HG03159 (cell line): ENCODE results near the gene ANKRD44.

Source experiments
- ATAC-seq: cut with Tn5 transposase; IDR thresholded peaks from one replicate; pipeline ENCODE4 v1.9.1; 2021; ENCODE audit warnings: mild to moderate bottlenecking, moderate library complexity; ENCODE audit not compliant: unreplicated experiment

The ANKRD44 gene

DNA sequence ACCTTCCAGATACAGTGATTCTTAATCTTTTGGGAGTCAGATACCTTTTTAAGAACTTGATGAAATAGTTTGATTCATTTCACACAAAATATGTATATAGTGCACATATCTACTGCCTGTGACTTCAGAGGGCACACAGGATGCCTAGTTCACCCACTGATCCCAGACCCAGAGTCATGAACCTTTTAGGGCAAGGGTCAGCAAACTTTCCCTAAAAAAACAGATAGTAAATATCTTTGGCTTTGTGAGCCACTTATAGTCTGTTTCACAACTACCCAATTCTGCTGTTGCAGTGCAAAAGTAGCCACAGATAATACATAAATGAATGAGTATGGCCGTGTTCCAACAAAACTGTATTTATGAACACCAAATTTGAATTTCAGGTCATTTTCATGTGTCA, 124.9 kb downstream of the ANKRD44 start:
- no peak for ATAC-seq

DNA sequence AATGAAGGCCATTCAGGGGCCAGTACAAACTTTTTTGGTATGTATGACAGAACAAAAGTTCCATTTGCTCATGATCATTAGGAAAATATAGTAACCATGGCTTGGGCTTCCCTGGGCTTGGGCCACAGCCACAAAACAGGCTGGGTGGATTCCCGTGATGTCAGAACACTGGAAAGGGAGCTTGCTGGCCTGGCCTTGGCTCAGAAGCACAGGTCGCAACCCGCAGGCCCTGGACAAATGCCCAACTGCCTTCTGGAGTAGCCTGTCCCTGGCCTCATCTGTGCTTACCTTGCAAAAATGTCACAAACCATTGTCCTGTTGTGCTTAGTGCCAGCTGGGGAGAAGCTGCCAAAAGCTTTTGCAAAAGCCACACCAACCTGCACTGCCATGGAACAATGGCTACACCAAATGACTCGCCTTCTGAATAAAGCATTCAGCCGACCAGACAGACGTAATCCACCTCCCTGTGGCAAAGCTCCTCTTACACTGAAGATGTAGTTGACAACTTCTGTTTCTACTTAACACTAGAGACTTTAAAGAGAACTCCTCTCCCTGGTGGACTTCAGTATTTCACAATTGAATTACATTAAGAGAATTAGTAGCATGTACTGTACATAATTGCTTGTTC, 125.5 kb downstream of the ANKRD44 start:
- ATAC-seq, result no peak

- no peak for ATAC-seq
Observed at GRCh38 chr2:197183355-197183754, 127.2 kb downstream of the ANKRD44 start.

GRCh38 chr2:197182668-197183067, 127.9 kb downstream of the ANKRD44 start:
- ATAC-seq, result no peak

DNA sequence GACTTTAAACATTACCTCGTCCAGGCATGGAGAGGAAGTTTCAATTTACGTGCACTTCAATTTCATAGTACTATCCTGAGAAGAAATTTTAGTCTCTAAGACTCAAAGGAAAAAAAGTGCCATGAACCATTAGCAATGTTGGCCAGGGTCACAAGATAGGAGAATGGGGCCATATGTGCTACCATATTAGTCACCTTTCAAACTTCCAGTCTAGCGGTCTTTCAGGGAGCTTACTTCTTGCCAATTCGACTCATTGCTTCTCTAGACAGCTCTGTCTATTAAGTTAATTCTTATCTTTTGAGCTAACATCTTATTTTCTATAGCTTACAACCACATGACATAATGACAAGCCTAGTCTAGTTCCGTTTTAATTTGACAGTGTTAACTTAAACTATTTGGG, 129.1 kb downstream of the ANKRD44 start:
- ATAC-seq, result no peak

DNA sequence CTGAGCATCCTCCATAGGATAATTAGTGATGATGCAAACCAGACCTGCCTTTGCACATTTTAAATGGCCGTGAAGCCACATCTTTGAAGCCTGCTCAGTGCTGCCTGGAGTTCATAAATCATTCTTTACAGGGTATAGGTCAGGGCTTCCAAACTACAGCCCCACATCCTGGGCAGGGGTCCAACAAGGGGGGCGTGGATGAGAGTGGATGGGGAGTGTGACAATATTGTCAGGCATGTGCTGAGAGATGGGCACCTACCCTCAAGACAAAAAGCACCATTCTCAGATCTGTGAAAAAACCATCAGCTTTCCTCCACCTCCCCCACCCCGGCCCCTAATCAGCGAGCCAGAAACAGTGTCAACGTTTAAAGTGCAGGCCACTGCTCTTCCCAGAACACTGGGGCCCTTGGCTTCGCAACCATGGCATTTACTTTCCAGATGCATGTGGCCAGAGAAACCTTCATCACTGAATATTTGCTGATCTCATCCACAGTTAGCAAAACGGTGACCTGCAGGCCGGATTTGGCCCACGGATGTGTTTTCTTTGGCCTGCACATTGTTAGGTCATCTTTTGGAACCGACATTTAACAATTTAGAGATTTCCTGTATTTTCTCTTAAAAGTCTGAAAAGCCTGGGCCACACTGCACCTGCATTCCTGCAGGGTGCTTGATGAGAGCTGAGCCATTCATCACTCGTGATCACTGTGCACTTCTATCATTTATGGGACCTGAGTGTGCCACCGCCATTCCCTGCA, 130.7 kb downstream of the ANKRD44 start:
- ATAC-seq, result no peak

- no peak for ATAC-seq
Observed at GRCh38 chr2:197176522-197176921, 134.1 kb downstream of the ANKRD44 start.

- ATAC-seq, result no peak
Observed at GRCh38 chr2:197174539-197175094, 136.0 kb downstream of the ANKRD44 start.

- ATAC-seq, result no peak
Observed at GRCh38 chr2:197171582-197171981, 139.0 kb downstream of the ANKRD44 start.

GRCh38 chr2:197170208-197170607, 140.4 kb downstream of the ANKRD44 start:
- ATAC-seq, result no peak

DNA sequence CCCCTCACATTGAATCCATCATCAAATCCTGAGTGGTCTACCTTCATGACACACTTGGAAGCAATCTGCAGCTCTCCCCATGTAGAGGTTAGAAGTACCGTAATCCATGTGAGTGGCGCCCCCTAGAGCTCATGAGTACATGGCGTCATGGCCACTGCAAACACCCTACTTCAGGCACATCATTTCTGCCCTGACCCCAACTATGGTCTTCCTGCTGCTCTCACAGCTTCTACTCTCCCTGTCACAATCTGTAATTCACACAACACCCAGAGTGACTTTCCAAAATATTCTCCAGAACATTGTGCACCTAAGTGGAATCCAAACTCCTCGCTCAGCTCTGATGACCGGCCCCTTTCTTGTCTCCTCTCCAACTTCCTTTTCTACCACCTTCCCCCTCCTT, 141.9 kb downstream of the ANKRD44 start:
- ATAC-seq, result peak; percentile 83

DNA sequence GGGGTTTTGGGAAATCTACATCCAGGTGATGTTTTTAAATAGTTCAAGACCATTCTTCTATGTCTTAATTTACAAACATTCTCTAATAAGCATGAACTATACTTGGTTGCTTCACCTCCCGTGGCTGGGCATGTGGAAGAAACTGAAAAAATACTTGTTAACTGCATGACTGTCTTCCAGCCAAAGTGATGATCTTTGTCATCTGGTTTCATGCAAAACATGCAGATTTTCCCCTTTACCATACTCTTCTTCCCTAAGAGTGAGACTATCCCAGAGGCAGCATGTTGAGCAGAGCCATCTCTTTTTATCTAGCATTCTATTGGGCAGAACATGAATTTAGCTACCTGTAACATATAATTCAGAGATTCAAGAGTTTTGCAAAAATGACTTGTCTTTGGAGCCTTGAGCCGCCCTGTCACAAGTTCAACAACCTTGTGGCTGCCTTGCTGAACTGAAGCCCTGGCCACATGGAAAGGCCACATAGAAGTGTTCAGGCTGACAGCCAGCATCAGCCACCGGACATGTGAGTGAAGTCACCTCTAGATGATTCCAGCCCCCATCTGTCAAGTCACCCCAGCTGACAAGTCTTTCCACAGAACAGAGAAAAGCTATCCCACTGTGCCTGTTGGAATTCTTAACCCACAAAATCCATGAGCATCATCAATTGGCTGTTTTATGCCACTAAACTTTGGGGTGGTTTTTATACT, 142.8 kb downstream of the ANKRD44 start:
- ATAC-seq, result no peak

GRCh38 chr2:197165020-197165419, 145.6 kb downstream of the ANKRD44 start:
- ATAC-seq, result no peak

DNA sequence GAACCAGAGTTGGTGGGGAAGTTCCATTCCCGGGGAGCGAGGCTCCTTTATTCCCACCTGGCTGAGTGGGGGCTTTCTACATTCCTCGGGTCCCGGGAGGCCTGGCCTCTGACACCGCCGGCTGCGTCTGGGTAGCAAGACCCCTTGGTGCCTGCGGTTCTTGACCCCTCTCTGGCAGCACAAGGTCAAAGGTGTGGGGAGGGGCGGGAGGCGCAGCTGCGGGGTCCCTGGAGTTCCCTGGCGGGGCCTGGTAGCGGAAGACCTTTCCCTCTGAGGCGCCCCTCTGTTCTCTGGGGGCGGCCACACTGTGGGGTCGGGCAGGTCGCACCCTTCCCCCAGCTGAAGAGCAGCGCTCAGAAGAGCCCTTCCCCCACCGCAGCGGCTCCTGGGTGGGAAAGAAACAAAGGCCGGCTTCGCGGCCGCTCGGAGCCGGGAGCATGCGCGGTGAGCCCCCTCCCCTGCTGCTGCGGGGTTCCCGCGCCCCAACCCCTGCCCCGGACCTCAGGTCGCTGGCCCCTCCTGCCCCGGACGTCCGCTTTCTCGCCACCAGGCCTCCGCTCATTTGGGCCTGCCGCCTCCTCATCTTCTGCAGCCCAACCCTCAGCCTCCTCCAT, 146.3 kb downstream of the ANKRD44 start:
- no peak for ATAC-seq

GRCh38 chr2:197163712-197164140, 146.9 kb downstream of the ANKRD44 start:
- no peak for ATAC-seq

- no peak for ATAC-seq
Observed at GRCh38 chr2:197161774-197162173, 148.8 kb downstream of the ANKRD44 start.

DNA sequence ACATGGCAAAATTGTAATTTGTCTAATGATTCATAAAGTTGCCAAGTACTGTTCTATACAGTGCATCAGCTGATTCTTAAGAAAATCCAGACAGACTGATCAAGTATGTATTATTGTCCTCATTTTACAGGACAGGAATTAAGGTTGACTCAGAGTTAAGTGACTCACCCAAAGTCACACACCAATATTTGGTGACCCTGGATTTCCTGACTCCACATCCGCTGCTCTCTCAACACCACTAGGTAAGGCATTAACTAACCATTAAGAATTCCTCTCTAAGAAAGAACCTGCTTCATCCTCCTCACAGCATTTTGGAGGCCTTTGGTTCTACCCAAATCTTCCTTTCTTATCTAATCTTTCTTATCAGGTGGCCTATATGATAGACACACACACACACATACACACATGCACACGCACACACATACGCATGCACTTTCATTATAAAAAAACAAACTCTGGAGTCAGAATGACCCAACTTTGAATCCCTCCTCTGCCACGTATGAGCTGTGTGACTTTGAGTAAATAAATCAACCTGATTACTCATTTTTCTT, 150.8 kb downstream of the ANKRD44 start:
- ATAC-seq, result peak; percentile 60

DNA sequence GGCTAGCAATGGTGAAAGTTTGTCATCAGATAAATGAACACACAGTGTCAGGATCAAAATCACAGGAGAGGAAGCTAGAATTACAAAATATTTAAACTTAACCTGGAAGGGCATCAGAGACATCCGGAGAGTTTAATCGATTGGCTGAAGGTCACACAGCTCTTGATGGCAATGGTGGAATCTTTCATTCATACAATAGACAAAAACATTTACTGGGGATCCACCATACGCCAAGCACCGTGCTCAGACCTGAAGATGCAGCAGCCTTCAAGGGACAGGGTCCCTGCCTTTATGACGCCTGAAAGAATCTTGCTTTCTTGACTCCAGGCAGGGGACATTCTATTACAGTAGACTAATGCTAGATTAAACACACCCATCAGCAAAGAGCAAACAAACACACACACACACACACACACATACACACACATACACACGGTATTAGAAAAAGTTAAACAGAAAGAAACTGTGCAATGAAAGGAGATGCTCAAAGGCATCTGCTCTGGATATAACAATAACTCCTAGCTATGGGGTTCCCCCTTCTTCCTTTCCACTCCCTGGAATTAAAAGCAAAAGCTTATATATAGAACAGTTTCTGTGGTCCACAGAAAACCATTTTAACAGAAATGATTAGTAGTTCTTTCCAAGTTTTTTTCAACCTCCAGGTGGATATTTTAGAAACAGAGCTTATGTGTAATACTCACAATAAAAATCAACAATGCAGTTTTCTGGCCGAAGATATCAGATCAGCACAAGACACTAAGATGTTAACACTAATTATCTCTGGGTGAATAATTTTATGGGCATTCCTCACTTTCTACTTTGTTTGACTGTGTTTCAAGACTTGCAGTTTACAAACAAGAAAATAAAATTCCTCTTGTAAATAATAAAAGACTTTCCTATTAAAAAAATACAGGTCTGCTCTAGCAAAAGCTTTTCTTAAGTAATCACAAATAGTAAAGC, 151.7 kb downstream of the ANKRD44 start:
- no peak for ATAC-seq

DNA sequence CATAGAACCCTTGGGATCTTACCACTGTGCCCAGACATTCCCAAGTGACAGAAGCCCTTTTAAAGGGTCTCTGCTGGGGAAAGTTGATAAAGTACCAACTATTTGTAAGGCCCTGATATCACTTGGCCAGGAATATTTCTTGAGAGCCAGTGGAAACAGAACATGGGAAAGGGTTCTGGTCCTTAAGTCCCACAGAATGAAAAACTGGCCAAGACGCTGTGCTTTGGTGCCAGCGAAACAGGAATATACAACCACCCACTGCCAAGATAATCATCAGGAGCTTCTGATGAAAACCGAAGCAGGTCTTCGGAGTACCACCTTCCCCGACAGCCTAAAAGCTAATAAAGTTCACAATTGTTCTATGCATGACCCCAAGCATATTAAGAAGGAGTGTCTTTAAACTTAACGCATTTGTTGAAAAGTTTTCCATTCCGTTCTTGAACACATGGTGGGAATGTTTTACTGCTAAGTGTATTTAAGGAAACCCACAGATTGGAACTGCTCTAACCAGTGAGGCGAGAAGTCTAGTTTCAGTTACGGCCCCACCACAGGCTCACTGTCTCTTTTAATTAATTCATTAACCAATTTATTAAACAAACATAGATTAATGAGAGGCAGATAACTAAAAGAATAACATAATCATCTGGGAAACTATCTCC, 152.6 kb downstream of the ANKRD44 start:
- ATAC-seq, result no peak
